Left lobe of liver (tissue), 2 donors: ENCODE results near the gene EGFR. TPM values are rescaled to one million over a fixed set of nuclear protein-coding genes. Genes with fewer than 3 reads are reported as not detected.

ENCODE experiments used
- ATAC-seq: fragments of 200-7000 bp; cut with Tn5 transposase; one replicate; pipeline ENCODE4 v1.9.1; 2020; ENCODE audit warnings: mild to moderate bottlenecking, moderate library complexity
- DNase-seq: peaks from one replicate; pipeline ENCODE4 v3.0.0-alpha.2; 2020; ENCODE audit warnings: low spot score
- total RNA-seq: library from RNA; stranded (reverse); gene quantifications from one replicate; pipeline ENCODE4 v1.2.1, GENCODE V29; 2021
- donor health status: DM: no; HTN: no; CAD: no; lungs with moderate emphysema.
- donor health status: DM: no; HTN: yes; CAD: no.

The EGFR gene
- total RNA-seq, 1 donor from 2014 or later: 90.5 TPM

DNA sequence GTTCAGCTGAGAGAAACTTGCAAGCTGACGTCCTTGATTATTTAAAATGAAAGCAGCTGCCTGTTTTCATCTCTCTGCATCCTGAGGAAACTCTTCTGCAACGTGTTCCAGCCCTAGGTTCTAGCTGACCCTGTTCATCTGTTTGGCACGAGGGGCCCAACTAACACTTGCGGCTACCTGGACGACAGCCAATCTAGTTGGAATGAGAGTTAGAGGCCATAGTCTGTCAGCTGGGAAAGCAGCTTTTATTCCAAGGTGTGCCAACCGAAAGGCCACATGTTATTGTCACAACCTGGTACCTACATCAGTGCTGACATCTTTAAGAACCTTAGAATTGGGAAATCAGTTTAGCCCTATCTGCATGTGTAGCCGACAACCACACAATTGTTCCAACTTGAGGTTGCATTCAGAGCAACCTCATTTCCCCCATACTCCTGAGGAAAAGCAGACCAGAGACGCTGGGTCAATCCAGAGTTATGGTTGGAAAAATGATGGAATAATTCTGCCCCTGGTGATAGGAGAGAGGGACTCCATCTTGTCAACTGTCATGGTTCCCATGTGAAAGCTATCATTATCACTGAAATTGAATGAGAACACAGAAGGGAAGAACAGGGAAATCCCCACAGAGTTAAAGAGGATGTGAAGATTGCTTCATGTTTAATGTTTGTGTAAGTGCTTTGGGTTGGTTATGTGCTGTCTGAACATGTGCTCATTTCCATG is 121.6 kb downstream of the EGFR start:
- ATAC-seq: peak; percentile 79
- peak; percentile 84 for DNase-seq

DNA sequence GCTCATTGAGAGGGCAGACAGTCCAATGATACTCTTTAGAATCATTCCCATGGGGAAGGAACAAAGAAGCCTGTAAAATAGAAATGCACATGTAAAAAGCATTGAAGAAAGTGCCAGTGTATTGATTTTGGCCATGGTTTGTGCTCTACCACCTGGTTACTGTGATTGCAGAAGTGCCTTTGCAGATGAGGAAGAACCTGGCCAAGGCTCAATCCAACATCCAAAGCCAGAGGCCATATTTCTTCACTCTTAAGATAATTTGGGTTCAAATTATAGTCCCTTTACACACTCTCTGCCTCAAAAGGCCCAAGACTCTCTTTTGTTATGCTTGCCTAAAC is 122.1 kb downstream of the EGFR start:
- DNase-seq: no peak
- ATAC-seq: no peak

DNA sequence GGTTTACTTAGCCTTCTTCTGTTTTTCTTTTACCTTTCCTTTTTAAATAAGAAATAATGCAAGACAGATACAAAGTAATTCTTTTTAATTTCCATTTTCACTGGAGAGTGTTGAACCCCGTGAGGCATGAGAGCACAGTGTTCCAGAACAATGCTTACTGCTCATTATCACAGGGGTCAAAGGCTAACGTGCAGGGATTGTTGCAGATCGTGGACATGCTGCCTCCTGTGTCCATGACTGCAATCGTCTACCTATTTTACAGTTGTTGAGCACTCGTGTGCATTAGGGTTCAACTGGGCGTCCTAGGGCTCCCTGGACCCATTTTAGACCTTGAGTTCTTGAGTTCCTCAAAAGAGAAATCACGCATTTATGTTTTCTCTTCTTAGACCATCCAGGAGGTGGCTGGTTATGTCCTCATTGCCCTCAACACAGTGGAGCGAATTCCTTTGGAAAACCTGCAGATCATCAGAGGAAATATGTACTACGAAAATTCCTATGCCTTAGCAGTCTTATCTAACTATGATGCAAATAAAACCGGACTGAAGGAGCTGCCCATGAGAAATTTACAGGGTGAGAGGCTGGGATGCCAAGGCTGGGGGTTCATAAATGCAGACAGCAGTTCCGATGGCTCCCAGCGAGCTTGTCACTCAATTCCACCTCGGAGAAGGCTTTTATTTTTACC is 124.2 kb downstream of the EGFR start:
- ATAC-seq (peak; percentile 56), DNase-seq (no peak)

DNA sequence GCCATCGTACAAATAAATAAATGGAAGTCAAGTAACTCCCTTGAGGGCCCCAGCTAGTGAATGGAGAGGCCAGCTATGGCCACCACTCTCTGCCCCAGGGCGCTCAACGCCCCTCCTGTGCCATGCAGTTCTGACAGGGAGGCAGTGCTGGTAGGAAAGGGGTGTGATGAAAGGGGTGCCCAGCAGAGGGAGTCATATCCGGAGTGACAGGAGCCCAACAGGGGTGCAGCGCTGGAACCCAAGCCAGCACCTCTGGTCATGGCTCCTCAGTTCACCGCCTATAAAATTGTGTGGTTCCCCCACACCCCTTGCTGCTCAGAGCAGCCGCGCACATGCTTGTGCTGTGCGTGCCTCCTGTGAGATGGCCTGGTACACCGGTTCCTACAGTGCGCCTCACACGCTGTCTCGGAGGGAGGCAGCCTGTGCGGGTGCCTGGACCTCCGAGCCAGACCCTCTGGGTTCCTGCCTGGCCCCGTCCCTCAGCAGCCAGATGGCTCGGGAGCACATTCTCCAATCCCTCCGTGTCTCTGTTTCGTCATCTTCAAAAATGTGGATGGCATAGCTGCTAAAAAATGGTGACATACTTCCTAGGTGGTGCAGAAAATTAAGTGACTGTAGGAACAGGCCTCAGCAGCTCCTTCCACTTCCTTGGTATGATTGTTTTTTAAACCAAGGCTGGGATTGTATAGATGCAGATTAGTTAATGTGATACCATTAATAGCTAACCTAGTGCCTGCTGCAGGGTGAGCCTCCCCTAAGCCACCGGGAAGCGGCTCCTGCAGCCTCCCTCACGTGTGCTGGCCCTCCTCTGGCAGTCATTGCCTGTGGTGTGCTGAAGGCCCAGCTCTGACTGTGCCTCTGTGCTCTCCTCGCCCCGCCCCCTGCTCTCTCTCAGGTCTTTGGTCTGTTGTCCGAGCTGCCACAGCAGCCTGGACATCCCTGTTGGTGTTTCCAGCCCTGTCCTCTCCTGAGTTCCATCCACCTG is 125.8 kb downstream of the EGFR start:
- ATAC-seq: no peak
- no peak for DNase-seq

DNA sequence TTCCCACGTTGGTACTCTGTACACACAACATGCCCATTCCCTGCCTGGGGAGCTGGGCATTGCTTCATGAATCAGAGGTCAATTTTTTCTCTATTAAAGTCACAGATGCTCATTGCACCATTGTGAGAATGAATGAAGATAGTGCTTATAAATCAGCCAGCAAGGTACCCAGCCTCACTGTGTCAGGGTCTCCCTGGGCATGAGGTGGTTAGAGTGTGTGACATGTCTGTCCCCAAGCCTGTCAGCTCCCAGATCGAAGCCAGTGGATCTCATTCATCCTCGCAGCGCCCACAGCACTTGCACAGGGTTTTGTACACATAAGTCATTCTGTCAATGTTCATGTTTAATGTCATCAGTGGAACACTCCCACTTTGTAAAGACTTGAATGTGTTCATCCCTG is 126.8 kb downstream of the EGFR start:
- ATAC-seq (no peak), DNase-seq (no peak)

GRCh38 chr7:55147101-55147500 is 128.3 kb downstream of the EGFR start:
- DNase-seq (no peak), ATAC-seq (no peak)

DNA sequence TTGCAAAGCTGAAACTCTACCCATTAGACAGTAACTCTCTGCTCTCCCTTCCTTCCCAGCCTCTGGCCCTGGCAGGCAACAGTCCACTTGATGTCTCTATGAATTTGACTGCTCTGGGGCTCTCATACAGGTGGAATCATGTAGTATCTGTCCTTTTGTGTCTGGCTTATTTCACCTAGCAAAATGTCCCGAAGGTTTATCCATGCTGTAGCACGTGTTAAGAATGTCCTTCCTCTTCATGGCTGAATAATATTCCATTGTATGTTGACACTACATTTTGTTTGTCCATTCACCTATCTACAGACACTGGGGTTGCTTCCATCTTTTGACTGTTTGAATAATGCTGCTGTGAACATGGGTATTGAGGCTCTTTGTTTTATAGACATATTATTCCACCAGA is 128.9 kb downstream of the EGFR start:
- DNase-seq: no peak
- ATAC-seq: no peak

DNA sequence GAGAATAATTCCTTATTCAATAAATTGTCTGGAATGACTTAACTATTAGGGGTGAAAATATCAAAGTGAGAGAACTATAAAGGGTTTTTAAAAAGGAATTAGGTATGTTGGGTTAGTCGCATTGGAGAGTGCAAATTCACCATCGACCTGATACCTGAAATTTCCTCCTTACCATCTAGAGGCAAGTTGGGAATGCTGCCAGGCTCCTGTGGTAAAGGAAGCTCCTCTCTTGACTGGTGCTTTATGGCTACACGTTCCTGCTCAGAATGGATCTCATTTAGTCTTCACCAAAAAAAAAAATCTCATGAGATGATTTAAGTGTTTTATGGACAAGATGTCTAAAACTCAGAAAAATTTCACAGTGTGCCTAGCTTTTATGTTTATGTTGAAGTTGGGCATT is 129.8 kb downstream of the EGFR start:
- DNase-seq (no peak), ATAC-seq (no peak)

- DNase-seq (no peak), ATAC-seq (no peak)
These were observed 130.2 kb downstream of the EGFR start for GRCh38 chr7:55149001-55149400.

DNA sequence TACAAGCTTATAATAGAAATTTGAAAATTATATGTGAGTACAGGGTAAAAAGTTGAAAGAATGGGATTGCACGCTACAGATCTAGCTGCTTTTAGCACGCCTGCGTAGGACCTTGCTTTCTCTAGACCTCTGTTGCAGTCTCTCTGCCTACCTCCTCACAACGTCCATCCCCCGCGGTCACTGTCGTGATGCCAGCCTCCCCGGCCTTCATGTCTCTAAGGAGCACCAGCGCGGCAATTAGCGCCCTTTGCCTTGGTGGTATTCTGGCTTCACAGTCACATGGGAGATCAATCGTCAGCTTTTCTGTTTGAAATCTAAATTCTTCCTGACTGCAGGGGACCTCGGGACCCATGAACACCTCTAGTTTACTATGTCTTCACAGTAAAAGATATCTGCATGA is 131.3 kb downstream of the EGFR start:
- DNase-seq (no peak), ATAC-seq (no peak)

- DNase-seq: no peak
- no peak for ATAC-seq
These were observed 132.1 kb downstream of the EGFR start for GRCh38 chr7:55150709-55151451.

GRCh38 chr7:55152516-55152915 is 133.7 kb downstream of the EGFR start:
- DNase-seq (no peak), ATAC-seq (no peak)

DNA sequence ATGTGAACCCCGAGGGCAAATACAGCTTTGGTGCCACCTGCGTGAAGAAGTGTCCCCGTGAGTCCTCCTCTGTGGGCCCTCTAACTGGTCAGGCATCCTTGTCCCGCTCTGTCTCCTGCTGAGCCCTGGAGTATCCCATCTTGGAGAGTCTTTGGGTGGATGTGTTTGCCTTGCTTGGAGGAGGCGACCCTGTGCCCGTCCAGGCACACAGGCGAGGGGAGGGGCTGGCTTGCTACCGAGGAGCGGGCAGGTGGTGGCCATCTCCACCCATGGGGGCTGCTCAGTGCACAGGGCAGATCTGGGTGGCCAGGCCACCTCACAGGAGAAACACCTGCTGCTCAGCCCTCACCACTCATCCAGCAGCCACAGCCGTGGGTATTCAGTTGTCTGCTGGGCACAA is 135.3 kb downstream of the EGFR start:
- ATAC-seq (no peak), DNase-seq (peak; percentile 35)

DNA sequence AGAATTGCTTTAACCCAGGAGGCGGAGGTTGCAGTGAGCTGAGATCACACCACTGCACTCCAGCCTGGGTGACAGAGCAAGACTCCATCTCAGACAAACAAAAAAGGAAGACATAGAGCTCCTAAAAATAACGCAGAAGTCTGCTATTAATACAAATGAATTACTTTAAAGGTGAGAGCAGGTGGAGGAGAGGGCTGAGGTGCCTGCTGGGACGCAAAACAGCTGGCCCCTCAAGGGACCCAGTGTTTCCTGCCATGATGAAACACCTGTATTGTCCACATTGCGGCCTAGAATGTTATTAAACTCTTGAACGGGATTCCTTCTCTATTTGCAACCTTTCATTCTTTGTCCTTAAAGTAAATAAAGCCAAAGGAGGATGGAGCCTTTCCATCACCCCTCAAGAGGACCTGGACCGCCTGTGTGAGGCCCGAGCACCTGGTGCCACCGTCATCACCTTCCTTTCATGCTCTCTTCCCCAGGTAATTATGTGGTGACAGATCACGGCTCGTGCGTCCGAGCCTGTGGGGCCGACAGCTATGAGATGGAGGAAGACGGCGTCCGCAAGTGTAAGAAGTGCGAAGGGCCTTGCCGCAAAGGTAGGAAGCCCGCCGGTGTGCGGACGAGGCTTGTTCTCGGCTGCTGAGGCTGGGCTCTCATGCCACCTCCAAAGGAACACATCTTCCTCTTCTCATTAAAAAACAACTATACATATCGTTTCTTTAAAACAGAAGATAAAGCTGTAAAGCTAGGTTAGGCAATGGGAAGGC is 136.7 kb downstream of the EGFR start:
- ATAC-seq: no peak
- no peak for DNase-seq

GRCh38 chr7:55156919-55157763 is 138.3 kb downstream of the EGFR start:
- DNase-seq (peak; percentile 42), ATAC-seq (peak; percentile 28)

DNA sequence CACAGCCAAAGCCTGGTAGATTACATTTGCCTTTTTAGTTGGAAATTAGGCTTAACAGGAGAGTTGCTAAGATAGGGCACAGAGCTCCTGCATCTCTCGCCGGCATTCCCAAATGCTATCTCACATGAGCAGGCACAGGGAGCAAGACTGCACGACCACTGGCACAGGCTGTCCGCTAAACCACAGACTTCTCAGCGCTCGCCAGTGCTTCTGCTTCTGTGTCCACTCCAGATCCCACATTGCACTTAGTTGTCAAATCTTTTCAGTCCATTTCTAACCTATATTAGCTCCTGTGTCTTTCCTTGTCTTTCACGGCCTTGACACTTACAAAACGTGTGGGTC is 138.9 kb downstream of the EGFR start:
- DNase-seq (no peak), ATAC-seq (no peak)

GRCh38 chr7:55158541-55159382 is 139.9 kb downstream of the EGFR start:
- no peak for ATAC-seq

DNA sequence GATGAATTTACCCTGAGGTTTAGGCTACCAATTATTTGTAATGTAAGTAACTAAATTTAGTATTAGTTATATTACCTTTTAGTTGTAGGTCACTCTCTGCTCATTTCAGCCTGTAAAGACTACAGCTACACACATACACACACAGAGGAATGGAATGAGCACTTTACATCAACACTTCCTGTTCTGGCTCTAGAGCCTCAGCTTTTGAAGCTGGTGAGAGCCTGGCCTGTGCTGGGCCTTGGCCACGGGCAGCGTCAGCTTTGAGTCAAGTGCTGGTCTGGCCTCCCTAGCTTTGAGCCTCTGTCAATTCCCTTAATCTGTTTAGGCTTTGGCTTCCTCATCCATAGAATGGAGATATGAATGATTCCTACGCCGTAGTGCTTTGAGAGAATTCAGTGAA is 141.7 kb downstream of the EGFR start:
- DNase-seq: no peak
- no peak for ATAC-seq

More at GRCh38 chr7:55158541-55159382, 139.9 kb downstream of the EGFR start:
- peak; percentile 39 for DNase-seq
